Activated naive CD4-positive, alpha-beta T cell treated with anti-CD3 and anti-CD28 coated beads, Interleukin-2, amount 10 ng/mL, durations not matched to agents 7 days and 5 days (primary cell): ENCODE results near the gene WASHC4.

Source experiments
- CTCF ChIA-PET: fragments of 350-600 bp; sonication (Branson Sonifier 250); formaldehyde crosslinking; loops from one replicate; lab custom pipeline; 2021; ENCODE audit warnings: antibody characterized with exemption; lab: Charles Lee
- DNase-seq: peaks from one replicate; pipeline ENCODE4 v3.0.0-alpha.2; 2020
- H3K27ac Mint-ChIP-seq: one replicate; pipeline ENCODE4 v1.8.0; 2021; ENCODE audit warnings: mild to moderate bottlenecking, moderate library complexity, mixed read lengths
- H3K27me3 Mint-ChIP-seq: one replicate; pipeline ENCODE4 v1.8.0; 2021; ENCODE audit warnings: mild to moderate bottlenecking, mixed read lengths
- H3K36me3 Mint-ChIP-seq: one replicate; pipeline ENCODE4 v1.8.0; 2021; ENCODE audit warnings: mixed read lengths
- H3K4me1 Mint-ChIP-seq: one replicate; pipeline ENCODE4 v1.8.0; 2021; ENCODE audit warnings: mixed read lengths
- H3K4me3 Mint-ChIP-seq: one replicate; pipeline ENCODE4 v1.8.0; 2021; ENCODE audit warnings: mild to moderate bottlenecking, moderate library complexity, mixed read lengths
- H3K9me3 Mint-ChIP-seq: one replicate; pipeline ENCODE4 v1.8.0; 2021; ENCODE audit warnings: mixed read lengths

The WASHC4 gene

GRCh38 chr12:105200385-105200784, 92.9 kb downstream of the WASHC4 start:
- H3K27ac Mint-ChIP-seq: no peak overlapping the region
- no peaks in the 10 kb centered on the region for H3K27me3 Mint-ChIP-seq
- no peaks in the 10 kb centered on the region for H3K4me1 Mint-ChIP-seq
- H3K4me3 Mint-ChIP-seq: no peak overlapping the region
- no peaks in the 10 kb centered on the region for H3K9me3 Mint-ChIP-seq
- DNase-seq: no peak
- H3K36me3 Mint-ChIP-seq: peaks cover 24% of the 10 kb centered on the region
- CTCF ChIA-PET: no interaction called here

GRCh38 chr12:105201299-105201698, 93.8 kb downstream of the WASHC4 start:
- no peak for DNase-seq
- H3K4me1 Mint-ChIP-seq: no peaks in the 10 kb centered on the region
- no peaks in the 10 kb centered on the region for H3K9me3 Mint-ChIP-seq
- no peaks in the 10 kb centered on the region for H3K27me3 Mint-ChIP-seq
- CTCF ChIA-PET: no interaction called here
- H3K4me3 Mint-ChIP-seq: no peak overlapping the region
- H3K27ac Mint-ChIP-seq: no peak overlapping the region
- H3K36me3 Mint-ChIP-seq: peaks cover 29% of the 10 kb centered on the region

GRCh38 chr12:105202202-105202601, 94.7 kb downstream of the WASHC4 start:
- Mint-ChIP-seq H3K36me3 (peaks cover 31% of the 10 kb centered on the region), H3K27me3 (no peaks in the 10 kb centered on the region), H3K4me1 (no peaks in the 10 kb centered on the region), H3K9me3 (no peaks in the 10 kb centered on the region), H3K4me3 (no peak overlapping the region), H3K27ac (no peak overlapping the region)
- CTCF ChIA-PET: interaction anchor here (0.8 kb wide), 1 partner anchor 181 kb away, joined by 3 read pairs; no protein-coding TSS in a partner anchor
- no peak for DNase-seq

GRCh38 chr12:105204127-105204526, 96.6 kb downstream of the WASHC4 start:
- CTCF ChIA-PET: no interaction called here

GRCh38 chr12:105204916-105205315, 97.4 kb downstream of the WASHC4 start:
- H3K27ac Mint-ChIP-seq: no peak overlapping the region
- no peak for DNase-seq
- CTCF ChIA-PET: interaction anchor here (0.5 to 1.5 kb wide), 2 partner anchors 15 to 695 kb away, joined by 3 read pairs; no protein-coding TSS in a partner anchor
- peaks cover 35% of the 10 kb centered on the region for H3K36me3 Mint-ChIP-seq
- H3K4me1 Mint-ChIP-seq: no peaks in the 10 kb centered on the region
- no peaks in the 10 kb centered on the region for H3K27me3 Mint-ChIP-seq
- H3K4me3 Mint-ChIP-seq: no peak overlapping the region
- H3K9me3 Mint-ChIP-seq: no peaks in the 10 kb centered on the region

More at GRCh38 chr12:105204127-105204526, 96.6 kb downstream of the WASHC4 start:
- no peak for DNase-seq
- peaks cover 33% of the 10 kb centered on the region for H3K36me3 Mint-ChIP-seq
- H3K27ac Mint-ChIP-seq: no peak overlapping the region
- no peaks in the 10 kb centered on the region for H3K9me3 Mint-ChIP-seq
- H3K27me3 Mint-ChIP-seq: no peaks in the 10 kb centered on the region
- H3K4me1 Mint-ChIP-seq: no peaks in the 10 kb centered on the region
- H3K4me3 Mint-ChIP-seq: no peak overlapping the region

GRCh38 chr12:105205322-105206048, 98.0 kb downstream of the WASHC4 start:
- CTCF ChIA-PET: interaction anchor here (0.5 to 1.5 kb wide), 2 partner anchors 15 to 695 kb away, joined by 3 read pairs; no protein-coding TSS in a partner anchor
- no peak for DNase-seq
- H3K4me3 Mint-ChIP-seq: no peak overlapping the region
- H3K27ac Mint-ChIP-seq: no peak overlapping the region
- peaks cover 36% of the 10 kb centered on the region for H3K36me3 Mint-ChIP-seq
- no peaks in the 10 kb centered on the region for H3K4me1 Mint-ChIP-seq
- no peaks in the 10 kb centered on the region for H3K27me3 Mint-ChIP-seq
- no peaks in the 10 kb centered on the region for H3K9me3 Mint-ChIP-seq

GRCh38 chr12:105206686-105207374, 99.3 kb downstream of the WASHC4 start:
- Mint-ChIP-seq H3K27me3 (no peaks in the 10 kb centered on the region), H3K4me1 (no peaks in the 10 kb centered on the region), H3K9me3 (no peaks in the 10 kb centered on the region), H3K27ac (no peak overlapping the region), H3K36me3 (peaks cover 38% of the 10 kb centered on the region), H3K4me3 (no peak overlapping the region)
- no peak for DNase-seq
- CTCF ChIA-PET: no interaction called here

GRCh38 chr12:105209091-105209490, 101.6 kb downstream of the WASHC4 start:
- H3K36me3 Mint-ChIP-seq: peaks cover 33% of the 10 kb centered on the region
- H3K27me3 Mint-ChIP-seq: no peaks in the 10 kb centered on the region
- no peak overlapping the region for H3K27ac Mint-ChIP-seq
- DNase-seq: no peak
- no peak overlapping the region for H3K4me3 Mint-ChIP-seq
- no peaks in the 10 kb centered on the region for H3K4me1 Mint-ChIP-seq
- CTCF ChIA-PET: no interaction called here
- no peaks in the 10 kb centered on the region for H3K9me3 Mint-ChIP-seq

- Mint-ChIP-seq H3K27me3 (no peaks in the 10 kb centered on the region), H3K4me1 (no peaks in the 10 kb centered on the region), H3K9me3 (no peaks in the 10 kb centered on the region), H3K36me3 (peaks cover 31% of the 10 kb centered on the region), H3K27ac (no peak overlapping the region), H3K4me3 (no peak overlapping the region)
- DNase-seq: no peak
- CTCF ChIA-PET: no interaction called here
Measured at GRCh38 chr12:105212438-105212837, 104.9 kb downstream of the WASHC4 start.

- CTCF ChIA-PET: no interaction called here
- Mint-ChIP-seq H3K27ac (no peak overlapping the region), H3K36me3 (peaks cover 32% of the 10 kb centered on the region), H3K4me3 (no peak overlapping the region), H3K4me1 (no peaks in the 10 kb centered on the region), H3K9me3 (no peaks in the 10 kb centered on the region), H3K27me3 (no peaks in the 10 kb centered on the region)
- no peak for DNase-seq
Measured at GRCh38 chr12:105214148-105214547, 106.6 kb downstream of the WASHC4 start.

GRCh38 chr12:105214670-105215375, 107.3 kb downstream of the WASHC4 start:
- H3K36me3 Mint-ChIP-seq: peaks cover 30% of the 10 kb centered on the region
- DNase-seq: no peak
- CTCF ChIA-PET: no interaction called here

GRCh38 chr12:105218434-105218833, 110.9 kb downstream of the WASHC4 start:
- Mint-ChIP-seq H3K27ac (no peak overlapping the region), H3K9me3 (no peaks in the 10 kb centered on the region), H3K4me3 (no peak overlapping the region), H3K36me3 (peaks cover 46% of the 10 kb centered on the region), H3K27me3 (no peaks in the 10 kb centered on the region), H3K4me1 (no peaks in the 10 kb centered on the region)
- CTCF ChIA-PET: no interaction called here
- DNase-seq: no peak

More at GRCh38 chr12:105214670-105215375, 107.3 kb downstream of the WASHC4 start:
- no peaks in the 10 kb centered on the region for H3K9me3 Mint-ChIP-seq
- no peak overlapping the region for H3K27ac Mint-ChIP-seq
- no peaks in the 10 kb centered on the region for H3K4me1 Mint-ChIP-seq
- no peak overlapping the region for H3K4me3 Mint-ChIP-seq
- no peaks in the 10 kb centered on the region for H3K27me3 Mint-ChIP-seq
